Stimulated activated naive B cell treated with anti-CD40 and anti-IgM and Interleukin-4, amounts not matched to agents 10 μg/mL and 1 μg/mL and 100 μg/mL, for 72 hours (primary cell): Measurements from ENCODE around the gene GMDS.

Experiments
- ATAC-seq, 2 donors: fragments of 150-1000 bp; cut with Tn5 transposase; replicated peaks; 2 replicates each; pipeline ENCODE4 v1.10.0; 2021; ENCODE audit warnings: moderate library complexity in 1 of 2
- DNase-seq: peaks from one replicate; pipeline ENCODE4 v3.0.0; 2021
- H3K27ac Mint-ChIP-seq: one replicate; pipeline ENCODE4 v1.8.0; 2022; ENCODE audit warnings: mild to moderate bottlenecking, mixed read lengths
- H3K27me3 Mint-ChIP-seq, 2 donors: one replicate each; pipeline ENCODE4 v1.8.0; 2022; ENCODE audit warnings: mixed read lengths in 2 of 2
- H3K36me3 Mint-ChIP-seq, 2 donors: one replicate each; pipeline ENCODE4 v1.8.0; 2022; ENCODE audit warnings: mixed read lengths in 2 of 2, mild to moderate bottlenecking in 1 of 2
- H3K4me1 Mint-ChIP-seq, 2 donors: one replicate each; pipeline ENCODE4 v1.8.0; 2022; ENCODE audit warnings: mixed read lengths in 2 of 2, mild to moderate bottlenecking in 1 of 2
- H3K4me3 Mint-ChIP-seq, 2 donors: one replicate each; pipeline ENCODE4 v1.8.0; 2022; ENCODE audit warnings: mild to moderate bottlenecking in 2 of 2, mixed read lengths in 2 of 2, moderate library complexity in 1 of 2
- H3K9me3 Mint-ChIP-seq, 2 donors: one replicate each; pipeline ENCODE4 v1.8.0; 2022; ENCODE audit warnings: mixed read lengths in 2 of 2, mild to moderate bottlenecking in 1 of 2

The GMDS gene

GRCh38 chr6:1895721-1896120 is 349.7 kb downstream of the GMDS start:
- peaks cover 3 to 5% of the 10 kb centered on the region in 2 donors for H3K4me1 Mint-ChIP-seq
- H3K4me3 Mint-ChIP-seq, result no peak overlapping the region
- H3K27me3 Mint-ChIP-seq, result no peaks in the 10 kb centered on the region
- peaks cover 0 to 2% of the 10 kb centered on the region in 2 donors for H3K9me3 Mint-ChIP-seq
- peaks cover 18 to 24% of the 10 kb centered on the region in 2 donors for H3K36me3 Mint-ChIP-seq
- ATAC-seq, result no peak
- DNase-seq, result no peak
- H3K27ac Mint-ChIP-seq, result no peak overlapping the region

GRCh38 chr6:1894954-1895353 is 350.5 kb downstream of the GMDS start:
- peaks cover 5 to 9% of the 10 kb centered on the region in 2 donors for H3K4me1 Mint-ChIP-seq
- no peaks in the 10 kb centered on the region for H3K27me3 Mint-ChIP-seq
- H3K27ac Mint-ChIP-seq, result no peak overlapping the region
- ATAC-seq (no peak), DNase-seq (no peak)
- no peak overlapping the region for H3K4me3 Mint-ChIP-seq
- H3K9me3 Mint-ChIP-seq, result peaks cover 0 to 6% of the 10 kb centered on the region in 2 donors
- H3K36me3 Mint-ChIP-seq, result peaks cover 22 to 28% of the 10 kb centered on the region in 2 donors

DNA sequence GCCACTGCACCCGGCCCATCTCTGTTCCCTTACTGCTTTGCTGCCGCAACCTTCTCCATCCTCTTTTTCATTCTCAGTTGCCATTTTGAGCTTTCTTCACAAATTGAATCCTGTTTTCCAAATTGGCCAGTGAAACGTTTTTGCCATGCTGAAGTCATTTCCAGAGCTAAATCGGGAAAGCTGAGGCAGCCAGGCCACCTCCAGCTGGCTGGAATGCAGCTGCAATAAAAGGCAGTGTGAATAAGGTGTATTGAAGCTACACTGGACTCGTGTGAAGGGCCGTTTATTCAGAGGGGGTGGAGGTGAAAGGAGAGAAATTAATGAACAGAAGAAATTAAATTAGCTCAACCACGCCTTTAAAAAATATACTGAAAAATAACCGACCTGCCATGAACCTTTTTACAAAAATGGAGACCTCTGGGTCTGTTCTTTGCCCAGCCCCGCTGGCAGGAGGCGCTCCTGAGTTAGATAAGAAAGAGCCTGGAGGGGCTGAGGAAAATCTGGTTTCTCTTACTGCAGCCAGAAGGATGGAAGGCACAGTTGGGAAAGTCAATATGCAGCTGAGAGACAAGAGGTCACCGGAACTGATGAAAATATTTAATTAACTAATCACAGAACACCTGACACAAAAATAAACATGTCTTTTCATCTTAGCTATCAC is 351.8 kb downstream of the GMDS start:
- H3K4me1 Mint-ChIP-seq, result peaks cover 5 to 9% of the 10 kb centered on the region in 2 donors
- no peak for ATAC-seq
- H3K4me3 Mint-ChIP-seq, result no peak overlapping the region
- H3K36me3 Mint-ChIP-seq, result peaks cover 22 to 33% of the 10 kb centered on the region in 2 donors
- no peak overlapping the region for H3K27ac Mint-ChIP-seq
- H3K9me3 Mint-ChIP-seq, result peaks cover 4 to 7% of the 10 kb centered on the region in 2 donors
- no peaks in the 10 kb centered on the region for H3K27me3 Mint-ChIP-seq
- no peak for DNase-seq

DNA sequence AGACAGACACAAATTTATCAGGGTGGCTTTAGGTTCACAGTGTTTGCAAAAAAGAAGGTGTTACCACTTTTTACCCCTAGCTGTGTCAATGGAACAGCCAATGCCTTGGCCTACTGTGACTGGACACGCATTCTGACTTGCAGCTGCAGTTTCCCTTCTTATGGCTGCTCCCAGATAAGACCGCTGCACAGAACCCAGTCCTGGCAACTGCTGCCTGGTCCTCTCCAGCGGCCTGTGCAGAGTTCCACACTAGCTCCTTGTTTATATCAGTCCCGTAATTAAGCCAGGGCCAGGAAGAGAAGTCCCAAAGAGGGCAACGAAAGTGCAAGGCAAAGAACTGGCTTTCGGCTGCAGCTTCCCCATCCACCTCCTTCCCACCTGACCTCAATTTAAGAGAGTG is 352.7 kb downstream of the GMDS start:
- Mint-ChIP-seq H3K9me3 (peaks cover 4 to 7% of the 10 kb centered on the region in 2 donors), H3K27ac (no peak overlapping the region), H3K36me3 (peaks cover 22 to 33% of the 10 kb centered on the region in 2 donors), H3K4me1 (peaks cover 5 to 9% of the 10 kb centered on the region in 2 donors), H3K4me3 (no peak overlapping the region), H3K27me3 (no peaks in the 10 kb centered on the region)
- DNase-seq, result no peak
- ATAC-seq, result no peak

DNA sequence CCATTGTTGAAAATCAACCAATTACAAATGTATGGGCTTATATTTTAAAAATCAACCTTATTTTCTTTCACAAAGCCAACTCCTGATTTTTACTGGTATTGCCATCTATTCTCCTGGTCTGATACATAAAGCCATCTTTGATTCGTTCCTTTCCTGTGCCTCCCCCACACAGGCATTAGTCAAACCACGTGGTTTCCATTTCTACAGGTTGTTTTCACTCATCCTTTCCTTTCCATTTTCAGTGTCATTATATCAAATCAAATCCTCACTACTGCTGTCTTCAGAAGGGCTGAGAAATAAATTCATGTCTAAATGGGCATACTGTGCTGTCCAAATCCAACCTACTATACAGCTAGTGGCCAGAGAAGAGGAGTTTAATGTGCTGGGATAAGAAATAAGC is 354.4 kb downstream of the GMDS start:
- H3K9me3 Mint-ChIP-seq, result peaks cover 4 to 7% of the 10 kb centered on the region in 2 donors
- ATAC-seq (no peak), DNase-seq (no peak)
- no peaks in the 10 kb centered on the region for H3K27me3 Mint-ChIP-seq
- peaks cover 15 to 24% of the 10 kb centered on the region in 2 donors for H3K36me3 Mint-ChIP-seq
- H3K27ac Mint-ChIP-seq, result no peak overlapping the region
- H3K4me3 Mint-ChIP-seq, result no peak overlapping the region
- peaks cover 5 to 9% of the 10 kb centered on the region in 2 donors for H3K4me1 Mint-ChIP-seq

DNA sequence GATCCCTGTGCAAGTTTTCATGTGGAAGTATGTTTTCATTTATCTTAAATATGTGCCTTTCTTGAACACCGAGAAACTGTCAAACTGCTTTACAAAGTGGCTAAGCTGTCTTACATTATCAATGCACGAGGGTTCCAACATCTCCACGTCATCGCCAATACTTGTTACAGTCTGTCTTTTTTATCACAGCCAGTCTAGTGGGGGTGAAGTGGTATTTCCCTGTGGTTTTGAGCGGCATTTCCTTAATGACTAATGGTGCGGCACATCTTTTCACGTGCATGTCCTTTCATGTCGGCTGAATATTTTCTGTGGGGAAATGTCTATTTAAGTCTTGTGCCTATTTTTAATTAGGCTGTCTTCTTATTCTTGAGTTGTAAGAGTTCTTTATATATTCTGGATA is 355.3 kb downstream of the GMDS start:
- Mint-ChIP-seq H3K9me3 (peaks cover 4 to 7% of the 10 kb centered on the region in 2 donors), H3K36me3 (peaks cover 15 to 24% of the 10 kb centered on the region in 2 donors), H3K27me3 (no peaks in the 10 kb centered on the region), H3K4me1 (peaks cover 5 to 9% of the 10 kb centered on the region in 2 donors), H3K27ac (no peak overlapping the region), H3K4me3 (no peak overlapping the region)
- no peak for ATAC-seq
- DNase-seq, result no peak

DNA sequence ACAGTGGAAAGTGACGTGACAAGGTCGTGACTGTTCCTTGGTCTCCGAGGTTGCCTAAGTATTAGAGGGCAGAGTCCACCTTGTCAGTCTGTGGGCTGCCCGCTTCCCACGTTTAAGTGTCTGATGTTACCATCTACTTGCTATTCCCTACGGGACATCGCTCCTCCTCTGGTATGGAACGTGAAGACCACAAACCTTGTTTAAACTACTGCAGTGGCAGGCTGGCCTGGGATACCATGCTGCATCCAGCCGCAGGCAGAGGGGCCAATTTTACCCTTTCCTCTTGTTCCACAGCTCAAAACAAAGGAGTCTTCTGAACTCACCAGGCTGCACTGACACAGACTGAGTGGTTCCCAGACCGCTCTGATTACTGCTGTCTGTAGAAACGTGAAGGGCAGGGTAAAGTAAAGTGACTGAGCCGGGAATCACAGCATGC is 359.8 kb downstream of the GMDS start:
- no peaks in the 10 kb centered on the region for H3K27me3 Mint-ChIP-seq
- H3K27ac Mint-ChIP-seq, result no peak overlapping the region
- H3K4me1 Mint-ChIP-seq, result peaks cover 2 to 4% of the 10 kb centered on the region in 2 donors
- H3K4me3 Mint-ChIP-seq, result no peak overlapping the region
- H3K36me3 Mint-ChIP-seq, result peaks cover 4 to 9% of the 10 kb centered on the region in 2 donors
- ATAC-seq (no peak), DNase-seq (no peak)
- peaks cover 4 to 5% of the 10 kb centered on the region in 2 donors for H3K9me3 Mint-ChIP-seq

DNA sequence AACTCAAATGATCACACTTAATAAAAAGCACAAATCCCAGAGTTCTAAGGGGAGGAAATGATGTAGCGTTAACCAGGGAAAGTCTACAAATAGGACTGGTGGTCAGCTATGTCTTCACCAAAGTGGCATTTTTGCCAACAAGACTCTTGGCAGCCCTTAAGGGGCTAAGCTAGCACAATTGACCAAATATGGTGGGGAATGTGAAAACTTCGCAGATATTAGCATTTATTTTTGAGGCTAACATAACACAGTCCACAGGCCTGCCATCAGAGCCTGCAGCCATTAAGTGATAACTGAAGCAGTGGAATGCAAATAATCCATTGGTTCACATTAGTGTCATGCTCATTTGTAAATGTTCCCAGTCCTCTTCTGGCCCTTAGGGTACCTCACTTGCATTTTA is 361.1 kb downstream of the GMDS start:
- no peak overlapping the region for H3K27ac Mint-ChIP-seq
- H3K9me3 Mint-ChIP-seq, result peaks cover under 1 to 4% of the 10 kb centered on the region in 2 donors
- DNase-seq (no peak), ATAC-seq (no peak)
- peaks cover 0 to 3% of the 10 kb centered on the region in 2 donors for H3K36me3 Mint-ChIP-seq
- H3K4me3 Mint-ChIP-seq, result no peak overlapping the region
- H3K4me1 Mint-ChIP-seq, result no peaks in the 10 kb centered on the region
- H3K27me3 Mint-ChIP-seq, result no peaks in the 10 kb centered on the region

- no peak for ATAC-seq
- no peaks in the 10 kb centered on the region for H3K4me1 Mint-ChIP-seq
- H3K36me3 Mint-ChIP-seq, result peaks cover 0 to 3% of the 10 kb centered on the region in 2 donors
- no peaks in the 10 kb centered on the region for H3K27me3 Mint-ChIP-seq
- no peaks in the 10 kb centered on the region for H3K9me3 Mint-ChIP-seq
- DNase-seq, result no peak
- no peak overlapping the region for H3K4me3 Mint-ChIP-seq
- no peak overlapping the region for H3K27ac Mint-ChIP-seq
Measured at GRCh38 chr6:1878330-1878729, 367.1 kb downstream of the GMDS start.

GRCh38 chr6:1873781-1874180 is 371.6 kb downstream of the GMDS start:
- no peak for ATAC-seq

GRCh38 chr6:1872649-1873131 is 372.7 kb downstream of the GMDS start:
- Mint-ChIP-seq H3K27ac (no peak overlapping the region), H3K4me3 (no peak overlapping the region), H3K4me1 (peaks cover 13 to 16% of the 10 kb centered on the region in 2 donors), H3K36me3 (peaks cover 3% of the 10 kb centered on the region in 2 donors), H3K9me3 (no peaks in the 10 kb centered on the region), H3K27me3 (no peaks in the 10 kb centered on the region)
- no peak for ATAC-seq
- DNase-seq, result no peak

More at GRCh38 chr6:1873781-1874180, 371.6 kb downstream of the GMDS start:
- Mint-ChIP-seq H3K9me3 (no peaks in the 10 kb centered on the region), H3K27me3 (no peaks in the 10 kb centered on the region), H3K36me3 (peaks cover 3% of the 10 kb centered on the region in 2 donors), H3K4me3 (no peak overlapping the region), H3K27ac (no peak overlapping the region), H3K4me1 (peaks cover 11 to 15% of the 10 kb centered on the region in 2 donors)
- no peak for DNase-seq

DNA sequence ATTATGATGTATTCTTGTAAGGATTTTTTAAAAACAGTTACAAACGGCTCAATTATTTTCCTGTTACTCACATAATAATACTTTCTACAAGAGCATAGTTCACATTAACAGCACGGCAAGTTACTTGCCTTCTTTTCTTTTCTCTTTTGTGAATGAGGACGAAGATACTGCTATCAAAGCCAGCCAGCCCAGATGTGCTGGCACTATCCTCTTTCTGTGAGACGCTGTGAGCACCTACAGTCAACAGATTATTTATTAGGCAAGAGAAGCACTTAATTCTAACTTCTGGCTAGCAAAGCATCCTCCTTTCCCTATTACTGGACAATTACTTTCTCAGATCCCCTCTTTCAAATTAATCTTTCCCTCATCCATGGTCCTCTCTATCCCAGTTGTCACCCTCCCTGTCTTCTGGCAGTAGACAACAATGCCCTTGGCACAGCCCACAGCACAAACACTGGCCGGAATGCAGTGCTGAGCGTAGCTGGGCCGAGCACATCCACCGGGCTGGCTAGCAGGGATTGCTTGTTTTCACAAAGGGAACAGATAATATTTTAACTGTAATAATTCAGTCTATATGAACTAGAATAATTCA is 373.6 kb downstream of the GMDS start:
- DNase-seq, result no peak
- H3K4me1 Mint-ChIP-seq, result peaks cover 13 to 16% of the 10 kb centered on the region in 2 donors
- no peak for ATAC-seq
- no peaks in the 10 kb centered on the region for H3K27me3 Mint-ChIP-seq
- no peak overlapping the region for H3K27ac Mint-ChIP-seq
- no peaks in the 10 kb centered on the region for H3K9me3 Mint-ChIP-seq
- peaks cover 3% of the 10 kb centered on the region in 2 donors for H3K36me3 Mint-ChIP-seq
- H3K4me3 Mint-ChIP-seq, result no peak overlapping the region

- no peak for DNase-seq
Measured at GRCh38 chr6:1870932-1871331, 374.5 kb downstream of the GMDS start.

GRCh38 chr6:1870251-1870650 is 375.2 kb downstream of the GMDS start:
- Mint-ChIP-seq H3K4me1 (peaks cover 13 to 16% of the 10 kb centered on the region in 2 donors), H3K36me3 (peaks cover 0 to 3% of the 10 kb centered on the region in 2 donors), H3K27me3 (no peaks in the 10 kb centered on the region), H3K9me3 (no peaks in the 10 kb centered on the region), H3K27ac (no peak overlapping the region), H3K4me3 (no peak overlapping the region)
- ATAC-seq, result no peak
- no peak for DNase-seq

More at GRCh38 chr6:1870932-1871331, 374.5 kb downstream of the GMDS start:
- Mint-ChIP-seq H3K27ac (no peak overlapping the region), H3K9me3 (no peaks in the 10 kb centered on the region), H3K4me1 (peaks cover 13 to 16% of the 10 kb centered on the region in 2 donors), H3K36me3 (peaks cover 0 to 3% of the 10 kb centered on the region in 2 donors), H3K27me3 (no peaks in the 10 kb centered on the region), H3K4me3 (no peak overlapping the region)
- ATAC-seq, result no peak

GRCh38 chr6:1869769-1870168 is 375.6 kb downstream of the GMDS start:
- no peak for ATAC-seq

More at GRCh38 chr6:1869769-1870168, 375.6 kb downstream of the GMDS start:
- Mint-ChIP-seq H3K4me3 (no peak overlapping the region), H3K9me3 (no peaks in the 10 kb centered on the region), H3K27ac (no peak overlapping the region), H3K36me3 (peaks cover 0 to 3% of the 10 kb centered on the region in 2 donors), H3K4me1 (peaks cover 13 to 16% of the 10 kb centered on the region in 2 donors), H3K27me3 (no peaks in the 10 kb centered on the region)
- no peak for DNase-seq
